GM12875 (cell line): Measurements from ENCODE around the gene NEDD9.

Experiments used
- H3K4me3 ChIP-seq: one replicate; pipeline ENCODE4 v1.5.1; 2011; ENCODE audit warnings: low read depth, low read length, control low read depth
- CTCF ChIP-seq: IDR thresholded peaks from 2 replicates; pipeline ENCODE4 v1.5.1; 2011; ENCODE audit warnings: low read depth, mild to moderate bottlenecking, control low read depth, inconsistent platforms, low read length, moderate library complexity, borderline replicate concordance; ENCODE audit not compliant: insufficient read depth

NEDD9 gene

GRCh38 chr6:11192167-11192566 is 40.3 kb downstream of the NEDD9 start:
- TF ChIP-seq CTCF = no peak
- H3K4me3 ChIP-seq = no peak overlapping the region

- H3K4me3 ChIP-seq = no peak overlapping the region
- no peak for TF ChIP-seq CTCF
These were observed 41.7 kb downstream of the NEDD9 start for GRCh38 chr6:11190625-11191245.

GRCh38 chr6:11189865-11190624 is 42.4 kb downstream of the NEDD9 start:
- no peak overlapping the region for H3K4me3 ChIP-seq
- TF ChIP-seq CTCF = no peak

- no peak for TF ChIP-seq CTCF
- H3K4me3 ChIP-seq = no peak overlapping the region
These were observed 44.1 kb downstream of the NEDD9 start for GRCh38 chr6:11188161-11188915.

- no peak for TF ChIP-seq CTCF
- H3K4me3 ChIP-seq = no peak overlapping the region
These were observed 45.2 kb downstream of the NEDD9 start for GRCh38 chr6:11187301-11187700.

- H3K4me3 ChIP-seq = no peak overlapping the region
- TF ChIP-seq CTCF = no peak
These were observed 47.1 kb downstream of the NEDD9 start for GRCh38 chr6:11185204-11185842.
